Dendritic cell treated with granulocyte-macrophage colony-stimulating factor and Interleukin-4, amounts not matched to agents 40 ng/mL and 50 ng/mL, for 4 days (primary cell): ENCODE data around the gene FAAH2.
"Not testable (repeated sequence)": the region's sequence is repeated elsewhere in the genome, so short reads cannot be mapped to it uniquely, and the experiment has no call there.

ENCODE experiments used
- H3K27ac Mint-ChIP-seq: one replicate; pipeline ENCODE4 v1.8.0; 2022; ENCODE audit warnings: mild to moderate bottlenecking, mixed read lengths
- H3K27me3 Mint-ChIP-seq: one replicate; pipeline ENCODE4 v1.8.0; 2022; ENCODE audit warnings: mild to moderate bottlenecking, mixed read lengths
- H3K36me3 Mint-ChIP-seq: one replicate; pipeline ENCODE4 v1.8.0; 2022; ENCODE audit warnings: low read depth, mixed read lengths
- H3K4me1 Mint-ChIP-seq: one replicate; pipeline ENCODE4 v1.8.0; 2022; ENCODE audit warnings: low read depth, mixed read lengths
- H3K4me3 Mint-ChIP-seq: one replicate; pipeline ENCODE4 v1.8.0; 2022; ENCODE audit warnings: mild to moderate bottlenecking, moderate library complexity, mixed read lengths
- H3K9me3 Mint-ChIP-seq: one replicate; pipeline ENCODE4 v1.8.0; 2022; ENCODE audit warnings: mixed read lengths
- intact Hi-C: fragments of 100-400 bp; cut with micrococcal nuclease; formaldehyde crosslinking; loops from one replicate; pipeline ENCODE4 v1.15.0; 2022

FAAH2 gene

DNA sequence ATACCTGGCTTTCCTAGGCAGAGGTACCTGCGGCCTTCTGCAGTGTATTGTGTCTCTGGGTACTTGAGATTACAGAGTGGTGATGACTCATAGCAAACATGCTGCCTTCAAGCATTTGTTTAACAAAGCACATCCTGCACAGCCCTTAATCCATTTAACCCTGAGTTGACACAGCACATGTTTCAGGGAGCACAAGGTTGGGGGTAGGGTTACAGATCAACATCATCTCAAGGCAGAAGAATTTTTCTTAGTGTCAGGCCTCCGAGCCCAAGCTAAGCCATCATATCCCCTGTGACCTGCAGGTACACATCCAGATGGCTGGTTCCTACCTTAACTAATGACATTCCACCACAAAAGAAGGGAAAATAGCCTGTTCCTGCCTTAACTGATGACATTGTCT, 49.3 kb downstream of the FAAH2 start:
- H3K4me3 Mint-ChIP-seq, intact Hi-C loops: not testable (repeated sequence)

DNA sequence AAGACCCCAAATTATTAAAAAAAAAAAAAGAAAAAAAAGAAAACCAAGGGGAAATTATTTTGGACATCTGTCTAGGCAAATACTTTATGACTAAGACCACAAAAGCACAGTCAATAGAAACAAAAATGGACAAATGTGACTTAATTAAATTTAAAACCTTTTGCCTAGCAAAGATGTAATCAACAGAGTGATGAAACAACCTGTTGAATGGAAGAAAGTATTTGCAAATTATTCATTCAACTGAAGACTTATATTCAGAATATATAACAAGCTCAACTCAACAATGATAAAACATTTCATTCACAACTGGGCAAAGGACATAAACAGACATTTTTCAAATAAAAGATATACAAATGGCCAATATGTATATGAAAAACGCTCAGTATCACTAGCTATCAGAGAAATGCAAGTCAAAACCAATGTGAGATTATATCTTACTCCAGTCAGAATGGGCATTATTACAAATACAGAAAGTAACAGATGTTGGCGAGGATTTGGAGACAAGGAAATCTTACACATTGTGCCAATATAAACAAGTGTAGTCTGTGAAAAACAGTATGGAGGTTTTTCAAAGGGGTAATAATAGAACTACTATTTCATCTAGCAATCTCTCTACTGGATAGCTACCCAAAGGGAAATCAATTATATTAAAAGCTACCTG, 67.1 kb downstream of the FAAH2 start:
- Mint-ChIP-seq H3K27me3 (no peaks in the 10 kb centered on the region), H3K9me3 (peaks cover 7% of the 10 kb centered on the region), H3K4me1 (no peaks in the 10 kb centered on the region), H3K4me3 (no peak overlapping the region), H3K36me3 (no peaks in the 10 kb centered on the region), H3K27ac (no peak overlapping the region)
- intact Hi-C loops, result no loop called here

More for the DNA sequence above, 49.3 kb downstream of the FAAH2 start:
- H3K9me3 Mint-ChIP-seq, result peaks cover 64% of the 10 kb centered on the region
- H3K36me3 Mint-ChIP-seq, H3K4me1 Mint-ChIP-seq, H3K27me3 Mint-ChIP-seq, H3K27ac Mint-ChIP-seq: not testable (repeated sequence)

DNA sequence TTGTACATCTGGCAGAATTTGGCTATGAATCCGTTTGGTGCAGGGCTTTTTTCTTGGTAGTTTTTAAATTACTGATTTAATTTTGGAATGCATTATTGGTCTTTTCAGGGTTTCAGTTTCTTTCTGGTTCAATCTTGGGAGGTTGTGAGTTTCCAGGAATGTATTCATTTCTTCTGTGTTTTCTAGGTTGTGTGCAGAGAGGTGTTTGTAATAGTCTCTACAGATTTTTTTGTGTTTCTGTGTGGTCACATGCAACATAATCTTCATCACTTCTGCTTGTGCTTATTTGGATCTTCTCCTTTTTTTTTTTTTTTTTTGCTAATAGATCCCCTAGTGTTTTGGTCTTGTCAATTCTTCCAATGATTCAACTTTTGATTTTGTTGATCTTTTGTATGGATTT, 77.6 kb downstream of the FAAH2 start:
- intact Hi-C loops, result no loop called here
- Mint-ChIP-seq H3K4me1 (no peaks in the 10 kb centered on the region), H3K27ac (no peak overlapping the region), H3K9me3 (peaks cover 12% of the 10 kb centered on the region), H3K36me3 (no peaks in the 10 kb centered on the region), H3K27me3 (no peaks in the 10 kb centered on the region), H3K4me3 (no peak overlapping the region)

DNA sequence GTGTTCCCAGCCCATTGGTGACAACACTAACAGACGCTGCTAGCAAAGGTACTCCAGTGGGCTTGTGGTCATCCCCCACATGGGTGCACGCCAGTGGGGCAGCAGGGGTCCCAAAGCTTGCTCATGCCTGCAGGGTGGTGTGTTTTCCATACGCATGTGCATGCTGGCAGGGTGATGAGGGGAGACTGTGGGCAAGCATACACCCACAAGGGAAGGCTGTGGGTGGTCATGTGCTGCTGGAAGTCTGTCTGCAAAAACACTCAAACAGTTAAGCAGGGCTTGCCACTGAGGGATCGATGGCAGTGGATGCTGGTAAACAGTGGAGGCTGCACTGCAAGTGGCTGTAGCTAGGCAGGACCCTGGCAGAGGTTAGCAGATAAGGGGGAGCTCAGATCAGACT, 79.9 kb downstream of the FAAH2 start:
- Mint-ChIP-seq H3K9me3 (peaks cover 12% of the 10 kb centered on the region), H3K36me3 (no peaks in the 10 kb centered on the region), H3K27me3 (no peaks in the 10 kb centered on the region), H3K4me3 (no peak overlapping the region), H3K4me1 (no peaks in the 10 kb centered on the region), H3K27ac (no peak overlapping the region)
- intact Hi-C loops, result no loop called here

DNA sequence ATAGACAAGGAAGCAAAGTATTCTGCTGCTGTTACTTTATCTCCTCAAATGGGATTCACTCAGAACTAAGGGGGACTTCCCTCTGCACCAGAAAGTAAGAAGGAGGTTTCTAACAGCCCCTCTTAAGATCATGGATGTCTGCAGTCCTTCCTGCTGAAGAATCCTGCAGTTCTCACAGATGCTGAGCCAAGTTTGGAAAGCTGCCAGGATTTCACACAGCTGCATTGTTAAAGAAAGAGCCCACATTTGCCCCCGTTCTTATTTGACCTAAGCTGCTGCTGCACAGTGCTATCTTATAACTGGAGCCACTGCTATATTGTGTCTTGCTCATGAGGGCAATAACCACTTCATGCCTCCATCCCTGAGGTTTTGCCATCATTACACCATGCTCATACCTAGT, 81.1 kb downstream of the FAAH2 start:
- Mint-ChIP-seq H3K36me3 (no peaks in the 10 kb centered on the region), H3K4me1 (no peaks in the 10 kb centered on the region), H3K4me3 (no peak overlapping the region), H3K27me3 (no peaks in the 10 kb centered on the region), H3K9me3 (peaks cover 12% of the 10 kb centered on the region), H3K27ac (no peak overlapping the region)
- intact Hi-C loops, result no loop called here

DNA sequence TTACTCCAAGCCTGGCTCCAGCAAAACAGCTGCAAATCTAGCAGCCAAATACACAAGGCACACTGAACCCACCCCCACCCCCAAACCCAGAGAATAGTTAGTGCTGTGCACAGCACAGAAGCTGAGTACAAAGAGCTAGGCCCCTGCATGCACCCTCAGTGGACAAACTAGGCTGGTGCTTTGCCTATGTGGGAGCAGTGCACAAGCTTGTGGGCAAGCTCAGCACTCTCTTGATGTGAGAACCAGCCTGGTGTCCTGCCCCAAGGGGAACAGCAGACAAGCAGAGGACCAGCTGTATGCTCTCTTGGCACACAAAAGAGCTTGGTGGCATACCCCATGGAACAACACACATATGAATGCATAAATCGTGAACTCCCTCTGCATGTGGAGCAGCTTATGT, 81.7 kb downstream of the FAAH2 start:
- no peaks in the 10 kb centered on the region for H3K27me3 Mint-ChIP-seq
- H3K27ac Mint-ChIP-seq, result no peak overlapping the region
- no peaks in the 10 kb centered on the region for H3K4me1 Mint-ChIP-seq
- no peaks in the 10 kb centered on the region for H3K36me3 Mint-ChIP-seq
- intact Hi-C loops, result no loop called here
- no peak overlapping the region for H3K4me3 Mint-ChIP-seq
- H3K9me3 Mint-ChIP-seq, result peaks cover 14% of the 10 kb centered on the region

DNA sequence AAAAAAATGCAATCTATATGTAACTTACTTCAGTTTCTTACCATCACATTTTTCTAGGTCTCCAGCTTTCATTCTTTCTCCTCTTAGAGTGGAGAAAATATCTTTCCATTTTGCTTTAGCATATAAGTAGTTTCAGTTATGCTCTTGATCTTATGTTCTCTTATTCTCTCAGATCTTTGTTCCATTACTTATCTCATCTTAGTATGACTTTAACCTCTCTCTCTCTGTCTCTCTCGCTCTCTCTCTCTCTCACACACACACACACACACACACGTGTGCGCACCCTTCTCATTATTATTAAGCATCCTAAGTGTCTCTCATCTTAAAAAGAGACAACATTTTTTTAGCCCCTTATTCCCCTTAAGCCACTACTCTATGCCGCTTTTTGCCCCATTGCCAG, 92.8 kb downstream of the FAAH2 start:
- no peaks in the 10 kb centered on the region for H3K4me1 Mint-ChIP-seq
- peaks cover 23% of the 10 kb centered on the region for H3K9me3 Mint-ChIP-seq
- intact Hi-C loops, result no loop called here
- no peak overlapping the region for H3K27ac Mint-ChIP-seq
- no peaks in the 10 kb centered on the region for H3K36me3 Mint-ChIP-seq
- H3K4me3 Mint-ChIP-seq, result no peak overlapping the region
- H3K27me3 Mint-ChIP-seq, result no peaks in the 10 kb centered on the region

DNA sequence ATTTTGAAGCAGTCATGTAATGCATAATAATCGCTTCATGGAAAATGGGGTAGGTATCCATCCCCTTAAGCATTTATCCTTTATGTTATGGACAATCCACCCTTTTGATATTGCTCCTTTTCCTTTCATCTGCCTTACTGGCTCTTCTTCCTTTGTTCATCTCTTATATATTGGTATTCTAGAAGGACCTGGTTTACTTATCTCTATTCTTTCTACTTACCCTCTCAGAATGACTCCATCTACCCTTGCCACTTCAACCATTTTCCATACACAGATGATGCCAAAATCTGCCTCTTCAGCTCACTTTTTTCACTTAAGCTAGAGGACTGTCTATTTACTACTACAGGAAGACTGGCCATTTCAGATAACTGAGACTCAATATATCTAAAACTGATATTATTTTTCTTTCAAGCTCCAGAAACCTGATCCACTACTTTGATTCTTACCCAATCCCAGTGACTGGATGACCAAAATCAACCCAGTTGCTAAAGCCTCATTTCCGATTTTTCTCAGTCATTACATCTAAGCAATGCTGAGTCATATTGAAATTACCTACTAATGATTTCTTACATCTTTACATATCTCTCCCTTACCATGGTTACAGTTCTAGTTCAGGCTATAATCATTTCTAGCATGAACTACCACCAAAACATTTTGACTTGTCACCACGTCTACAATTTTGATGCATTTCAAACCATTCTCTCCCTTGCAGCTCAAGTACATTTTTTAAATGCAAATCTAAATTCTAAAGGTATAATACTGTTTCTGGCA, 93.7 kb downstream of the FAAH2 start:
- no peak overlapping the region for H3K4me3 Mint-ChIP-seq
- intact Hi-C loops, result no loop called here
- H3K9me3 Mint-ChIP-seq, result peaks cover 23% of the 10 kb centered on the region
- H3K36me3 Mint-ChIP-seq, result no peaks in the 10 kb centered on the region
- H3K27ac Mint-ChIP-seq, result no peak overlapping the region
- H3K4me1 Mint-ChIP-seq, result no peaks in the 10 kb centered on the region
- H3K27me3 Mint-ChIP-seq, result no peaks in the 10 kb centered on the region

DNA sequence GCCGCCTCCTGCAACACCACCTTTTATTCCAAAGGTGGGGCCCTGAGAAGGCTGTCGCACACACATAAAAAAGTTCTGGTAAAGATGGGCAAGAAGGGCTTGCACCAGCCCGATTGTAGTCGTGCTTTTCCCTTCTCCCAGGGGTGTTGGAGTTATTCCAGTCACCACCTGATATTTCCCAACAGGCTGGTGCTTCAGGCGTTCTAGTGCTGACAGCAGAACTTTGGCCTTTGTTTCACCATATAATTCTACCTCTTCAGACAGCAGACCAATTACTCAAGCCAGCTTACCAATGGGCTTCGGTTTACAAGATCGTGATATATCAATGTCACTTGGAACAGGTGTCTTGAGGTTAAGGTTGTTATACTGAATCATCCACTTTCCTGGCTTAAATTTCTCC, 107.7 kb downstream of the FAAH2 start:
- H3K4me3 Mint-ChIP-seq, intact Hi-C loops, H3K36me3 Mint-ChIP-seq, H3K27me3 Mint-ChIP-seq, H3K27ac Mint-ChIP-seq, H3K4me1 Mint-ChIP-seq: not testable (repeated sequence)
- H3K9me3 Mint-ChIP-seq, result peaks cover 40% of the 10 kb centered on the region

DNA sequence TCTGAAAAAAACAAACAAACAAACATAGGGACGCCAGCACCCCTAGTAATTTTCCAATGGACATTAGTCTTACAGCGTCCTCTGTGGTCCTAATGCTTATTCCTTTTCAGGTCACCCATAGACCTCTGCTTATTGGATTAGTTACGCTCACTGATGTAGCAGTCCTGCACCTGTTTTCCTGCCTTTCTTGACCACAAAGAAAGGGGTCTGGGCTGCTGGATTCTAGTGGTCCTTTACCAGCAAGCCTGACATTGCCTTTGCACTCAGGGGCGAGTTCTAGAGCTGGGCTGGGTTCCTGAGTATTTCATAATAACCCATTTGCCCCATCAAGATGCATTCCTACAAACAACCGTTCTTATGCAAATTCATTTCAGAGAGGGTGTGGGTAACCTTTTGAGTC, 116.7 kb downstream of the FAAH2 start:
- peaks cover 37% of the 10 kb centered on the region for H3K9me3 Mint-ChIP-seq
- intact Hi-C loops, H3K36me3 Mint-ChIP-seq, H3K4me1 Mint-ChIP-seq, H3K27me3 Mint-ChIP-seq, H3K27ac Mint-ChIP-seq, H3K4me3 Mint-ChIP-seq: not testable (repeated sequence)

DNA sequence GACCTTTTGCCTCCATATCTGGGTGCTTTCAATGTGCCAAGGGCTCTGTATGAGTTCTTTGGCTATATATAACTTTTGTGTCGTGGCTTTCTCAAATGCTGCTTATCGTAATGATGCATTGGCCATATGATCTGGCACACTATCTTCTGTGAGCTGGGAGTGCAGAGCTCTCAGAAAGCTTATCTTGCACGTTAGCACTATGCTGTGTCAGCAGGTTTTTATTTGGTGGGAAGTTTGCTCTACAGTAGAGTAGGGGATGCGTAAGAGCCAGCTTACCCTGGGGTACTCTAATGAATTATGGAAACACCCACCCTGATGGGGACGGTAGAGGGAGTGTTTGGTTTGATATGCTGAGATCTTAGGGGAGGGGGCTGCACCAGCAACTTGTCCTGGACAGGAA, 119.6 kb downstream of the FAAH2 start:
- Mint-ChIP-seq H3K9me3 (peaks cover 35% of the 10 kb centered on the region), H3K4me1 (no peaks in the 10 kb centered on the region), H3K36me3 (no peaks in the 10 kb centered on the region), H3K27ac (no peak overlapping the region), H3K27me3 (no peaks in the 10 kb centered on the region), H3K4me3 (no peak overlapping the region)
- intact Hi-C loops, result no loop called here

DNA sequence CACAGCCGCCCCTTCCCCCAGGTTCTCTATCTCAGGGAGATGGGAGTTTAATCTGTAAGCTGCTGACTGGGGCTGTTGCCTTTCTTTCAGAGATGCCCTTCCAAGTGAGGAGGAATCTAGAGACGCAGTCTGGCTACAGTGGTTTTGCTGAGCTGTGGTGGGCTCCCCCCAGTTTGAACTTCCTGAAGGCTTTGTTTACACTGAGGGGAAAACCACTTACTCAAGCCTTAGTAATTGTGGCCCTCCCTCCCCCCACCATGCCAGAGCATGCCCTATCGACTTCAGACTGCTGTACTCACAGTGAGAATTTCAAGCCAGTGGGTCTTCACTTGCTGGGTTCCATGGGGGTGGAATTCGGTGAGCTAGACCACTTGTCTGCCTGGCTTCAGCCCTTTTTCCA, 131.3 kb downstream of the FAAH2 start:
- Mint-ChIP-seq H3K9me3 (peaks cover 29% of the 10 kb centered on the region), H3K27ac (no peak overlapping the region), H3K36me3 (no peaks in the 10 kb centered on the region), H3K4me3 (no peak overlapping the region), H3K27me3 (no peaks in the 10 kb centered on the region), H3K4me1 (no peaks in the 10 kb centered on the region)
- intact Hi-C loops, result no loop called here

DNA sequence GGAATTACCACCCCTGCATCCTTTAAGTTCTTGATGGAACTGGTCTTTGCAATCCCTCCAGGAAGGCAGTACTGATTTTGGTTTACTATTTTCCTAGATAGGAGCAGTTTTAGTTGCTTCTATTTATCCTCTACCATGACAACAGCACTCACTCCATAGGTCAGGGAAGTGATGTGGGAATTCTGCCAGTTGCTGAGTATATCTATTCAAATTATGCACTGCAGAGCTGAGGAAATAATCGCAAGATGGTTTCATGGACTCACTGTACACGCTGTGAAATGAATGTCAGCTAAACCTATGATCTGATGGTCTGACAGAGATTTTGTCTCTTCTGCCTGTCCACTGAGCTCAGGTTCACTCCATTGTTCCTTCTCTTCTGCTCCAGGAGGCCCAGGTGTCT, 135.8 kb downstream of the FAAH2 start:
- no peak overlapping the region for H3K4me3 Mint-ChIP-seq
- no peaks in the 10 kb centered on the region for H3K36me3 Mint-ChIP-seq
- intact Hi-C loops, result no loop called here
- H3K27ac Mint-ChIP-seq, result no peak overlapping the region
- H3K27me3 Mint-ChIP-seq, result no peaks in the 10 kb centered on the region
- H3K9me3 Mint-ChIP-seq, result peaks cover 12% of the 10 kb centered on the region
- no peaks in the 10 kb centered on the region for H3K4me1 Mint-ChIP-seq

DNA sequence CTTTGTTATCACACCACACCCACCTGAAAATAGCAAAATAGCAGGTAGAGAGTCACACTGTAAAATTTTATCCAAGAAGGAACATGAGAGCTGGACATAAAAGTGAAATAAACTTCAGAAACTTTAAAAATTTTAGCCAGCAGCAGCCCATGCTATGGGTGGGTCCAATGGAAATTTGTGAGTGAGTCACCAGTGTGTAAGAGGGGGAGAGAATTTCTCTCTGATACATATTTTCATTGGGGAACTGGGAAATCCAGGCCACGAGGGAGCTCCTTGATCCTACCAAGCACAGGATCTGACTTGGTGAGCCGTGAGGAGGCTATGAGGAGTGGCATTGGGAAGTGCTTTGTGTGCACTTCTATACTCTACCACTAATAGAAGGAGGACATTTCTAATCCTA, 136.3 kb downstream of the FAAH2 start:
- Mint-ChIP-seq H3K27me3 (no peaks in the 10 kb centered on the region), H3K9me3 (peaks cover 12% of the 10 kb centered on the region), H3K4me1 (no peaks in the 10 kb centered on the region), H3K4me3 (no peak overlapping the region), H3K36me3 (no peaks in the 10 kb centered on the region), H3K27ac (no peak overlapping the region)
- intact Hi-C loops, result no loop called here

DNA sequence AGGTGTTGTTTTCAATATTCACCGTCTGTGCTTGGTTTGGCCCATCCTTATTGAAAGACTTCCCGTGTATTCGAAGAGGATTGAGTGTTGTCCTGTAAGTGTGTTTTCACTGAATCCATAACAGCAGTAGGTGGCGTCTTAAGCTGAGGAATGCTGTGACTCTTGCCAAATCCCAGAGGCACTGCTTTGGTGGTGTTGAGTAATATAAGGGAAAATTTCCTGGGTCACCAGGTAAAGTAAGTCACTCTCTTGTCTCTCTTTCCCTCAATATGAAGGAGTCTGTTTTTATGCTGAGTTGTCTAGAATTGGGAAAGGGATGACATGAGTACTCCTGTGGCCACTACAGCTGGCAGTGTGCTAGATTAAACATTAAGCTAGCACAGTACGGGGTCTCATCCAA, 158.6 kb downstream of the FAAH2 start:
- H3K9me3 Mint-ChIP-seq, result peaks cover 28% of the 10 kb centered on the region
- intact Hi-C loops, result no loop called here
- no peak overlapping the region for H3K27ac Mint-ChIP-seq
- no peaks in the 10 kb centered on the region for H3K4me1 Mint-ChIP-seq
- no peak overlapping the region for H3K4me3 Mint-ChIP-seq
- no peaks in the 10 kb centered on the region for H3K36me3 Mint-ChIP-seq
- no peaks in the 10 kb centered on the region for H3K27me3 Mint-ChIP-seq
